Astrocyte (in vitro differentiated cells and primary cell): ENCODE data around the gene CLASP1. TPM values are rescaled to one million over a fixed set of nuclear protein-coding genes. Genes with fewer than 3 reads are reported as not detected.

ENCODE experiments used
- DNase-seq: peaks from one replicate; pipeline ENCODE4 v3.0.0-alpha.2; 2010; ENCODE audit warnings: low read depth
- FAIRE-seq: peaks from 2 replicates; lab custom pipeline; 2011; peaks lifted over from hg19 to GRCh38; lab: Jason Lieb, UNC
- H2AFZ ChIP-seq: 2 replicates; pipeline ENCODE4 v1.6.0; 2012; ENCODE audit warnings: low read depth, low read length, inconsistent platforms
- H3K27ac ChIP-seq: 2 replicates; pipeline ENCODE4 v1.5.1; 2011; ENCODE audit warnings: low read depth, low read length, inconsistent platforms
- H3K27me3 ChIP-seq: 2 replicates; pipeline ENCODE4 v1.6.0; 2011; ENCODE audit warnings: low read length, inconsistent platforms; ENCODE audit not compliant: insufficient read depth
- H3K36me3 ChIP-seq: 2 replicates; pipeline ENCODE4 v1.5.1; 2011; ENCODE audit warnings: low read length, inconsistent platforms; ENCODE audit not compliant: insufficient read depth
- H3K4me1 ChIP-seq: 2 replicates; pipeline ENCODE4 v1.5.1; 2011; ENCODE audit warnings: low read length, inconsistent platforms; ENCODE audit not compliant: insufficient read depth
- H3K4me2 ChIP-seq: 2 replicates; pipeline ENCODE4 v1.6.0; 2012; ENCODE audit warnings: low read length, inconsistent platforms
- H3K4me3 ChIP-seq: 2 replicates; pipeline ENCODE4 v1.5.1; 2011; ENCODE audit warnings: low read depth, mild to moderate bottlenecking, low read length, inconsistent platforms; ENCODE audit not compliant: insufficient read depth
- H3K79me2 ChIP-seq: 2 replicates; pipeline ENCODE4 v1.6.0; 2012; ENCODE audit warnings: mild to moderate bottlenecking, low read length, inconsistent platforms; ENCODE audit not compliant: insufficient read depth
- H3K9ac ChIP-seq: 2 replicates; pipeline ENCODE4 v1.6.0; 2012; ENCODE audit warnings: mild to moderate bottlenecking, low read length, inconsistent platforms
- H3K9me3 ChIP-seq: 2 replicates; pipeline ENCODE4 v1.5.1; 2012; ENCODE audit warnings: low read depth, mild to moderate bottlenecking, low read length, inconsistent platforms; ENCODE audit not compliant: insufficient read depth
- H4K20me1 ChIP-seq: 2 replicates; pipeline ENCODE4 v1.6.0; 2012; ENCODE audit warnings: low read length, inconsistent platforms; ENCODE audit not compliant: insufficient read depth
- H3K27ac Mint-ChIP-seq: one replicate; pipeline ENCODE4 v1.8.0; 2021; ENCODE audit warnings: mild to moderate bottlenecking, mixed read lengths; ENCODE audit not compliant: unreplicated experiment
- H3K27me3 Mint-ChIP-seq: one replicate; pipeline ENCODE4 v1.8.0; 2021; ENCODE audit warnings: low read depth, mixed read lengths; ENCODE audit not compliant: unreplicated experiment
- H3K36me3 Mint-ChIP-seq: one replicate; pipeline ENCODE4 v1.8.0; 2021; ENCODE audit warnings: low read depth, mixed read lengths; ENCODE audit not compliant: unreplicated experiment
- H3K4me1 Mint-ChIP-seq: one replicate; pipeline ENCODE4 v1.8.0; 2021; ENCODE audit warnings: low read depth, mixed read lengths; ENCODE audit not compliant: unreplicated experiment
- H3K4me3 Mint-ChIP-seq: one replicate; pipeline ENCODE4 v1.8.0; 2021; ENCODE audit warnings: mild to moderate bottlenecking, moderate library complexity, mixed read lengths; ENCODE audit not compliant: unreplicated experiment
- H3K9me3 Mint-ChIP-seq: one replicate; pipeline ENCODE4 v1.8.0; 2021; ENCODE audit warnings: mild to moderate bottlenecking, mixed read lengths; ENCODE audit not compliant: unreplicated experiment
- CTCF ChIP-seq: IDR thresholded peaks from 2 replicates; pipeline ENCODE4 v1.5.1; 2011; ENCODE audit warnings: low read depth, mild to moderate bottlenecking, inconsistent platforms, low read length, moderate library complexity; ENCODE audit not compliant: insufficient read depth
- EZH2 ChIP-seq: IDR thresholded peaks from 2 replicates; pipeline ENCODE4 v1.6.1; 2012; ENCODE audit warnings: mild to moderate bottlenecking, low read length, inconsistent platforms; ENCODE audit not compliant: insufficient read depth
- total RNA-seq: library from RNA; stranded (reverse); gene quantifications from 2 replicates; pipeline ENCODE4 v1.2.1, GENCODE V29; 2021

Gene CLASP1
- total RNA-seq, 1 donor from 2014 or later = 56.7 TPM

GRCh38 chr2:121579309-121579708, 70.0 kb downstream of the CLASP1 start:
- H3K4me1 Mint-ChIP-seq = peaks cover 2% of the 10 kb centered on the region
- Histone ChIP-seq H3K4me1 (no peaks in the 10 kb centered on the region), H4K20me1 (peaks cover 76% of the 10 kb centered on the region), H3K4me2 (no peak overlapping the region), H3K9ac (no peak overlapping the region), H3K27me3 (no peaks in the 10 kb centered on the region), H2AFZ (no peak overlapping the region), H3K27ac (no peak overlapping the region), H3K4me3 (no peak overlapping the region), H3K79me2 (peaks cover 55% of the 10 kb centered on the region), H3K9me3 (no peaks in the 10 kb centered on the region), H3K36me3 (no peaks in the 10 kb centered on the region)
- H3K27me3 Mint-ChIP-seq = no peaks in the 10 kb centered on the region
- H3K4me3 Mint-ChIP-seq = no peak overlapping the region
- TF ChIP-seq EZH2 = no peak
- no peak for TF ChIP-seq CTCF
- H3K9me3 Mint-ChIP-seq = no peaks in the 10 kb centered on the region
- DNase-seq = no peak
- no peak overlapping the region for H3K27ac Mint-ChIP-seq
- H3K36me3 Mint-ChIP-seq = no peaks in the 10 kb centered on the region
- no peak for FAIRE-seq

- Histone ChIP-seq H3K4me3 (no peak overlapping the region), H3K36me3 (no peaks in the 10 kb centered on the region), H3K4me1 (no peaks in the 10 kb centered on the region), H2AFZ (no peak overlapping the region), H3K27ac (no peak overlapping the region), H3K9ac (no peak overlapping the region), H3K79me2 (peaks cover 50% of the 10 kb centered on the region), H3K4me2 (no peak overlapping the region), H4K20me1 (peaks cover 57% of the 10 kb centered on the region), H3K27me3 (no peaks in the 10 kb centered on the region), H3K9me3 (no peaks in the 10 kb centered on the region)
- no peak for TF ChIP-seq CTCF
- no peak for TF ChIP-seq EZH2
- Mint-ChIP-seq H3K4me1 (peaks cover 6% of the 10 kb centered on the region), H3K27ac (no peak overlapping the region), H3K4me3 (no peak overlapping the region), H3K27me3 (no peaks in the 10 kb centered on the region), H3K9me3 (no peaks in the 10 kb centered on the region), H3K36me3 (no peaks in the 10 kb centered on the region)
- DNase-seq = no peak
- no peak for FAIRE-seq
Measured at GRCh38 chr2:121577381-121577780, 71.9 kb downstream of the CLASP1 start.

GRCh38 chr2:121576263-121576662, 73.0 kb downstream of the CLASP1 start:
- no peak overlapping the region for H3K4me2 ChIP-seq
- peaks cover 6% of the 10 kb centered on the region for H3K4me1 Mint-ChIP-seq
- peaks cover 57% of the 10 kb centered on the region for H3K79me2 ChIP-seq

More at GRCh38 chr2:121576263-121576662, 73.0 kb downstream of the CLASP1 start:
- no peaks in the 10 kb centered on the region for H3K27me3 Mint-ChIP-seq
- Histone ChIP-seq H3K36me3 (no peaks in the 10 kb centered on the region), H2AFZ (no peak overlapping the region), H3K4me1 (no peaks in the 10 kb centered on the region), H3K27ac (no peak overlapping the region), H3K9ac (no peak overlapping the region), H3K9me3 (no peaks in the 10 kb centered on the region), H4K20me1 (peaks cover 53% of the 10 kb centered on the region), H3K27me3 (no peaks in the 10 kb centered on the region), H3K4me3 (no peak overlapping the region)
- TF ChIP-seq CTCF = no peak
- TF ChIP-seq EZH2 = no peak
- H3K27ac Mint-ChIP-seq = no peak overlapping the region
- H3K36me3 Mint-ChIP-seq = no peaks in the 10 kb centered on the region
- H3K9me3 Mint-ChIP-seq = no peaks in the 10 kb centered on the region
- FAIRE-seq = no peak
- H3K4me3 Mint-ChIP-seq = no peak overlapping the region
- DNase-seq = no peak
